ENCODE data around the gene NCAPG2. TPM values are rescaled to one million over a fixed set of nuclear protein-coding genes. Genes with fewer than 3 reads are reported as not detected.

Gene NCAPG2, protein sequence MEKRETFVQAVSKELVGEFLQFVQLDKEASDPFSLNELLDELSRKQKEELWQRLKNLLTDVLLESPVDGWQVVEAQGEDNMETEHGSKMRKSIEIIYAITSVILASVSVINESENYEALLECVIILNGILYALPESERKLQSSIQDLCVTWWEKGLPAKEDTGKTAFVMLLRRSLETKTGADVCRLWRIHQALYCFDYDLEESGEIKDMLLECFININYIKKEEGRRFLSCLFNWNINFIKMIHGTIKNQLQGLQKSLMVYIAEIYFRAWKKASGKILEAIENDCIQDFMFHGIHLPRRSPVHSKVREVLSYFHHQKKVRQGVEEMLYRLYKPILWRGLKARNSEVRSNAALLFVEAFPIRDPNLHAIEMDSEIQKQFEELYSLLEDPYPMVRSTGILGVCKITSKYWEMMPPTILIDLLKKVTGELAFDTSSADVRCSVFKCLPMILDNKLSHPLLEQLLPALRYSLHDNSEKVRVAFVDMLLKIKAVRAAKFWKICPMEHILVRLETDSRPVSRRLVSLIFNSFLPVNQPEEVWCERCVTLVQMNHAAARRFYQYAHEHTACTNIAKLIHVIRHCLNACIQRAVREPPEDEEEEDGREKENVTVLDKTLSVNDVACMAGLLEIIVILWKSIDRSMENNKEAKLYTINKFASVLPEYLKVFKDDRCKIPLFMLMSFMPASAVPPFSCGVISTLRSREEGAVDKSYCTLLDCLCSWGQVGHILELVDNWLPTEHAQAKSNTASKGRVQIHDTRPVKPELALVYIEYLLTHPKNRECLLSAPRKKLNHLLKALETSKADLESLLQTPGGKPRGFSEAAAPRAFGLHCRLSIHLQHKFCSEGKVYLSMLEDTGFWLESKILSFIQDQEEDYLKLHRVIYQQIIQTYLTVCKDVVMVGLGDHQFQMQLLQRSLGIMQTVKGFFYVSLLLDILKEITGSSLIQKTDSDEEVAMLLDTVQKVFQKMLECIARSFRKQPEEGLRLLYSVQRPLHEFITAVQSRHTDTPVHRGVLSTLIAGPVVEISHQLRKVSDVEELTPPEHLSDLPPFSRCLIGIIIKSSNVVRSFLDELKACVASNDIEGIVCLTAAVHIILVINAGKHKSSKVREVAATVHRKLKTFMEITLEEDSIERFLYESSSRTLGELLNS
- total RNA-seq = 4.8 and 40.4 TPM in 2 replicates

DNA sequence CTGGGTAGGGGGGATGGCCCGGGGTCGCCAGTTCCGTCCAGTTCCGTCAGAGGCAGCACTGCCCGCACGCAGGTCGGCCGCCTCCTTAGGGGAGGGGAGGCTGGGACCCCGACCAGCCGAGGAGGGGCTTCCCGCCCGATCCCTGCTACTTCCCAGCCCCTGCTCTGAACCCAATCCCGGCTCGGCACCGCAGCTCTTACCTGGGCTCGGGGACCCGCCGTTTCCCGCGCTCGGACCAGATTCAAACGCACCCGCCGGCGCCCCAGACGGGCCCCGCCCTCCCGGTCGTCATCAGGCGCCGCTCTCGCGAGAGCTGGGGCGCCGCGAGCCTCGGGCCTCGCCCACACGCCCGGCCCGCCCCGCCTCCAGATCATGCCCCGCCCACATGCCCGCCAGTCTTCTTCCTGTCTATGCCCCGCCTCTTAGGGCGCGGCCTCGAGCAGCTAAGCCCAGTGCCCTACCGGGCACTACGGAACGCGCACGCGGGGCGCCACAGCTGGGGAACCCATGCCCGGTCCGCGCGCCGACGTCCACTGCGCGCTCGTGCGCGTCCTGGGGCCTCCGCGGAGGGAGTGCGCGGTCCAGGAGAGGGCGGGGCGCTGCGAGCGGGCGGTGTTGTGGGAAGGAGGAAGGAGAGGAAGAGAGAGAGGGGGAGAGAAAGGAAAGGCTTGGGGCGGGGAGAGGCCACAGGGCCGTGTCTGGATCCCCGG lies at the start of gene NCAPG2:
Gene NCAPG2 (minus strand): TSS at position 281 of the 710 bp plus-strand sequence. CDS start 2,905 bp downstream, outside the sequence.

DNA sequence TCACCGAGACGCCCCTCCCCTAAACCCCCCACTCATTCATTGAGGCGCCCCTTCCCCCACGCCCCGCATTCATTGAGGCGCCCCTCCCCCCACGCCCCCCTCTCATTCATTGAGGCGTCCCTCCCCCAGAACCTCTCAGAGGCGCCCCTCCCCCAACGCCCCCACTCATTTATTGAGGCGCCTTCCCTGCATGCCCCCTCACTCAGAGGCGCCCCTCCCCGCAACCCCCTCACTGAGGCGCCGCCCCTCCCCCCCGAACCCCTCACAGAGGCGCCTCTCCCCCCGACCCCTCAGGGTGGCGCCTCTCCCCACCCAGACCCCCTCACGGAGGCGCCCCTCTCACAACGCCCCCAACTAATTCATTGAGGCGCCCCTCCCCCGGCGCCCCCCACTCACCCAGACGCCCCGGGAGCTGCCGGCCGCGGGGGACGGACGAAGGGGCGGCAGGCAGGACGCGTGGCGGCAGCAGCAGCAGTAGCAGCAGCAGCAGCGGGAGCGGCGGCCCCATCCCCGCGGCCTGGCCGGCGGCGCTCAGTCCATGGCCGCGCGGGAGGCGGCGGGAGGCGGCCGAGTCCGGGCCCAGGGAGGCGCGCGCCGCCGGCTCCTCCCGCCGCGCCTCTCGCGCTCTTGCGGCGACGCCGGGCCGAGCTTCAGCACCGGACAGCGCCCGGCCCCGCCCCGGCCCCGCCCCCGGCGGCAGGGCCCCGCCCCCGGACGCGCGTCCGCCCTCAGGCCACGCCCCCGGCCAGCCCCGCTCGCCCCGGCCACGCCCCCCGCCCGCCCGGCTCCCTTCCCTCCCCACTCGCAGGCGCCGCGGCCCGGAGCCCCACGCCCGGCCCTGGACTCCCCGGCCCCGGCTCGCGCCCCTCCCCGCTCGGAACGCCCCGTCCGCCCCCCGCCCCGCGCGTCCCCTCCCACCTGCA lies 117.2 kb downstream of the NCAPG2 start, which contains the start of gene PTPRN2:
Gene PTPRN2 (minus strand): TSS at position 662 of the 923 bp plus-strand sequence.

Small RNA genes lying within 50 kb of the gene (small RNA-seq; reads per million reads assigned to genes)
- gene MIR5707 (ENCODE audit: low replicate concordance) (not detected), gene THAP5P1 (ENCODE audit: low replicate concordance) (not detected)

Other genes with a start within 250 kb of the NCAPG2 start
- gene PTPRN2, start 117.0 kb downstream of the NCAPG2 start, total RNA-seq = 0.14 TPM in 1 of 2 replicates, not detected in the other
- gene ESYT2, start 124.7 kb upstream of the NCAPG2 start, total RNA-seq = 66.7 and 84.9 TPM in 2 replicates
- gene DYNC2I1, start 151.8 kb upstream of the NCAPG2 start, total RNA-seq = 5.0 and 5.7 TPM in 2 replicates